ENCODE results near the gene AUTS2.

The AUTS2 gene

DNA sequence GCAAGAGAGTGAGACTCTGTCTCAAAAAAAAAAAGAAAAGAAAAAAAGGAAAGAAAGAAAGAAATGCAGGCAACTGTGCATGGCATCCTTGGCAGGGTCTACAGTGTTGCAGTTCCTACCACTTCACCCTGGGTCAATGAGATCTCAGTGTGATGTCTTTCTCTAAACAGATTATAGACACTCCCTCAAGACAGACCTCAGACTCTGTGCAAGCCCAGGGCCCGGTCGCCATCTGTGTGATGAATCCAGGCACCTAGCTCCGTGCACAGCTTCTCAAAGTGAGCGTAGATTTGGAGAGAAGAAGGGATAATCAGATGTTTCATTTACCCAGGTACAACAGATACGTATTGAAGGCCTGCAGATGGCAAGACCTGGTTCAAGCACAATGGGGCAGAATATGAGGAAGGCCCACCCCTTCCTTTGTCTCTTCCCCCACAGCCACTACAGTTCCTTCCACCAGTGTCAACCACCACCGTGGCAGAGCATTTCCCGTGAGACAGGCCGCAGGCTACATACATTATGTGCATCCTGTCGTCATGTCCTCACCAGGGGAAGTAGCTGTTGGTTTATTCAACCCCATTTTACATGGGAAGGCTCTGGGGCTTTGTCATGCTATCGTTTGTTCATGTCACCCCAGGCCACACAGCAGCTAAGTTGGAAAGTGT is 1062.0 kb downstream of the AUTS2 start:
- DNase-seq (ENCODE audit: extremely low read depth, low read depth): no peak
- TF ChIP-seq, protein P1, sequence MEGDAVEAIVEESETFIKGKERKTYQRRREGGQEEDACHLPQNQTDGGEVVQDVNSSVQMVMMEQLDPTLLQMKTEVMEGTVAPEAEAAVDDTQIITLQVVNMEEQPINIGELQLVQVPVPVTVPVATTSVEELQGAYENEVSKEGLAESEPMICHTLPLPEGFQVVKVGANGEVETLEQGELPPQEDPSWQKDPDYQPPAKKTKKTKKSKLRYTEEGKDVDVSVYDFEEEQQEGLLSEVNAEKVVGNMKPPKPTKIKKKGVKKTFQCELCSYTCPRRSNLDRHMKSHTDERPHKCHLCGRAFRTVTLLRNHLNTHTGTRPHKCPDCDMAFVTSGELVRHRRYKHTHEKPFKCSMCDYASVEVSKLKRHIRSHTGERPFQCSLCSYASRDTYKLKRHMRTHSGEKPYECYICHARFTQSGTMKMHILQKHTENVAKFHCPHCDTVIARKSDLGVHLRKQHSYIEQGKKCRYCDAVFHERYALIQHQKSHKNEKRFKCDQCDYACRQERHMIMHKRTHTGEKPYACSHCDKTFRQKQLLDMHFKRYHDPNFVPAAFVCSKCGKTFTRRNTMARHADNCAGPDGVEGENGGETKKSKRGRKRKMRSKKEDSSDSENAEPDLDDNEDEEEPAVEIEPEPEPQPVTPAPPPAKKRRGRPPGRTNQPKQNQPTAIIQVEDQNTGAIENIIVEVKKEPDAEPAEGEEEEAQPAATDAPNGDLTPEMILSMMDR (IDR thresholded peaks at IDR 0.05; ENCODE audit: low read depth, low read length, missing control alignments): no peak
- H3K4me3 ChIP-seq (replicated peaks; ENCODE audit: low read depth, low read length): no peak overlapping the region

DNA sequence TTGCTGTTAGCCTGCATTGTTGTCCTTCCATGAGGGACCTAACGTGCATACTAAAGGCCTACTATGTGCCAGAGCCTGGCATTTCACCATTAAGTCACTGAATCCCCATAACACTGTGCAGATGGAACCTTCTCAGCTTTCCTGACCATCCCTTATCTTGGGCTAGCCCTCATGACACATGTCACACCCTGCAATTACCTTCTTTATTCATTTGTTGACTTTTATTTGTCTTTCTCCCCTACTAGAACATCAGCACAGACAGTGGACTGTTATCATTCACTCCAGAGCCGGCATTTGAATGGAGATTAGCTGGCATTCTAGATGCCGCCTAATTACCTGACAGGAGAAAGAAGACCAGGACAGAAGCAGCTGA is 1062.5 kb downstream of the AUTS2 start:
- H3K4me3 ChIP-seq (replicated peaks; ENCODE audit: low read depth, low read length): no peak overlapping the region
- TF ChIP-seq, protein P1 (IDR thresholded peaks at IDR 0.05; ENCODE audit: low read depth, low read length, missing control alignments): no peak
- no peak for DNase-seq (ENCODE audit: extremely low read depth, low read depth)

- TF ChIP-seq, protein P1 (IDR thresholded peaks at IDR 0.05; ENCODE audit: low read depth, low read length, missing control alignments): no peak
- H3K4me3 ChIP-seq (replicated peaks; ENCODE audit: low read depth, low read length): no peak overlapping the region
- DNase-seq (ENCODE audit: extremely low read depth, low read depth): no peak
Observed at GRCh38 chr7:70663680-70664079, 1065.4 kb downstream of the AUTS2 start.

DNA sequence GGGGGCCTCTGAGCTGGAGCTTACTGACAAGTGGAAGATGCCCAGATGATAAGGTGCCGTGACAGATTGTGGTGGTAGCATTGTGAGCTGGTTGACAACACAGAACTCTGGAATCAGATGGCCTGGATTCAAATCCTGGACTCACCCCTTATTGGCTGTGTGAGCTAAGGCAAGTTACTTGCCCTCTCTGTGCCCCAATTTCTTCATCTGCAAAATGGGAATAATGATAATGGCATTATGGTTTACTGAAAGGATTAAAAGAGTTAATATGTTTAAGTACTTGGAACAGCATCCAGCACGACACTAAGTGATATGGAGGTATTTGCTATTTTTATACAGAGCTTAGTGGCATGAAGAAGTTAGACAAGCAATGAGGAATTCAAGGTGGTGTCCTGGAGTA is 1067.7 kb downstream of the AUTS2 start:
- DNase-seq (ENCODE audit: extremely low read depth, low read depth): no peak
- H3K4me3 ChIP-seq (replicated peaks; ENCODE audit: low read depth, low read length): no peak overlapping the region
- TF ChIP-seq, protein P1 (IDR thresholded peaks at IDR 0.05; ENCODE audit: low read depth, low read length, missing control alignments): no peak

DNA sequence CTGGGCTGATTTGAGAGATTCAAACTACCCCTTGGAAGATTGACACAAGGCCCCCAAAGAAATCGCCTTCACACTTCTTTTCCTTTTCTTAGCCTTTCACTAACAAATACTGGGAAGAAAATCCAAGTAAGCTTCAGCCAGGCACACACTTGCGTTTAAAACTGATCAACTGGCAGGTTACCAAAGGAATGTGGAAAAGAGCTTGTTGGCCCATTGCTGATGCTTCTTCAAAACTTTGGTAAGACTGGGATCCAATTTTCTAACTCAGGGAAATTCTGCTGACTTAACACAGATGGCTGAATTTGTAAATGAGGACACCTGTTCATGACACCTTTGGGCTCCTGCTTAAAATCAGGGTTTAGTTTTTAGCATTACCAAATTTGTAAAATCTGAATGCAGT is 1069.1 kb downstream of the AUTS2 start:
- TF ChIP-seq, protein P1 (IDR thresholded peaks at IDR 0.05; ENCODE audit: low read depth, low read length, missing control alignments): no peak
- DNase-seq (ENCODE audit: extremely low read depth, low read depth): no peak
- H3K4me3 ChIP-seq (replicated peaks; ENCODE audit: low read depth, low read length): no peak overlapping the region

DNA sequence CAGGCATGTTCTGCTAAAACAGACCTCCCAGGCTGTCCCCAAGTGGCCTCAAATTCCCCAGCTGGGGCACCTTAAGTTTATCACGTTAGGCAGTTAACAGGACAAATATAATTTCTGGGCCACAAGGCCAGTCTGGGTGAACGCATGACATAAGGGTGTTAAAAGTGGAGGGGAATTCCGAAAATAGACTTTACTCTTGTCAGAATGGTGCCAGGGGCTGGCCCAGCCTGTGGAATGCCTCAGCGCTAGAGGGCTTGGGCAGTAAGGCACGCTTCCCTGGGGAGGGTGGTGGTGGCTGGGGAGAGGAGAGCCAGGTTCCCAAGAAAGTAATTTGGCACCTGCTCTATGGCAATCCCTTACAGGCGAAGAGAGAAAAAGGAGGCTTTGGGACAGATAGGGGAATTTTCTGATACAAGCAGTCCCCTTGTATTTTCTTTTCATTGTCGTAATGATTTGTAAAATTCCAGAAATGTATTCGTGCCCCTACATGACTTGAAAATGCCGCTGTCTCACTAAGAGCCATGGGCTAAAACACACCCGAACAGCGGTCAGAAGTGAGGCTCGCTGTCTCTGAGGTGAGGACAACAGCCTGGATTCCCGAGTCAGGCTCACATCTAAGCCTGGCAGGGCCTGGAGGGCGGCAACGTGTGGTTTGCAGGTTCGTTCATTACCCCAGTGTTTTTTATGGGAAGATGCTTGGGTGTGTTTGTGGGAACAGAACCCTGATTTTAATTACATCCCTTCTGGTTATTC is 1070.5 kb downstream of the AUTS2 start:
- no peak for DNase-seq (ENCODE audit: extremely low read depth, low read depth)
- TF ChIP-seq, protein P1 (IDR thresholded peaks at IDR 0.05; ENCODE audit: low read depth, low read length, missing control alignments): no peak
- no peak overlapping the region for H3K4me3 ChIP-seq (replicated peaks; ENCODE audit: low read depth, low read length)

Data from HFF-Myc (cell line).